Adipose tissue (tissue), 3 donors: Measurements from ENCODE around the gene SPATA18. TPM values are rescaled to one million over a fixed set of nuclear protein-coding genes. Genes with fewer than 3 reads are reported as not detected.

Source experiments
- H3K27ac ChIP-seq: one replicate; pipeline ENCODE4 v1.5.1; 2013; ENCODE audit warnings: low read depth, low read length
- WGBS, 3 donors: extraction: QIAGEN DNeasy Blood & Tissue Kit; methylation state at CpG; one replicate each; pipeline ENCODE4 v1.1.7; 2013; 5-methylcytosine and 5-hydroxymethylcytosine counted together
- polyA plus RNA-seq, 3 donors: library from polyadenylated mRNA; stranded (reverse); fragments of 200-250 nt; gene quantifications; one replicate each; pipeline ENCODE4 v1.2.3, GENCODE V29; 2013
- donor health status: healthy with polysubstance abuse.
- donor health status: Bipolar disorder and iron deficiency.
- donor health status: healthy.

Gene SPATA18
- polyA plus RNA-seq, 3 donors, result 0.47 to 2.5 (median 1.7) TPM

- H3K27ac ChIP-seq, result no peak overlapping the region
- 57 to 78% (median 71%) methylated on average over 7 of the region's 7 CpGs for WGBS, 3 donors
Measured at GRCh38 chr4:52144372-52144771, 93.3 kb downstream of the SPATA18 start.

Other genes starting within 250 kb of the SPATA18 start
- 10 to 100 TPM in 2 of 3 donors, 1 to 10 TPM in 1; 6.7 to 23.1 (median 15.5) TPM for gene DCUN1D4, start 208.2 kb upstream of the SPATA18 start, polyA plus RNA-seq
- gene LRRC66, start 30.9 kb upstream of the SPATA18 start, polyA plus RNA-seq, result under 1 TPM; 0.07 to 0.27 (median 0.11) TPM
- 10 to 100 TPM in 2 of 3 donors, 1 to 10 TPM in 1; 4.2 to 29.8 (median 18.0) TPM for gene SGCB, start 13.0 kb upstream of the SPATA18 start, polyA plus RNA-seq